OCI-LY1 (cell line): ENCODE data around the gene DGCR2.

ENCODE experiments used
- H2AFZ ChIP-seq: fragments of 200-600 bp; sonication (generic), shearing (Covaris generic); 2 replicates; pipeline ENCODE4 v1.6.0; 2014; ENCODE audit warnings: antibody characterized with exemption, mild to moderate bottlenecking, low read length
- H3F3A ChIP-seq: fragments of 200-600 bp; sonication (generic), shearing (Covaris generic); 2 replicates; pipeline ENCODE4 v1.6.0; 2014; ENCODE audit warnings: mild to moderate bottlenecking, antibody characterized with exemption, low read length, moderate library complexity; ENCODE audit not compliant: insufficient read depth
- H3K27ac ChIP-seq: fragments of 200-600 bp; sonication (generic); 2 replicates; pipeline ENCODE4 v1.5.1; 2014; ENCODE audit warnings: low read length, mixed run types, mild to moderate bottlenecking, low read depth; ENCODE audit not compliant: poor library complexity, severe bottlenecking
- H3K27me3 ChIP-seq: fragments of 200-600 bp; sonication (generic); 2 replicates; pipeline ENCODE4 v1.6.0; 2014; ENCODE audit warnings: antibody characterized with exemption, mild to moderate bottlenecking, low read length, moderate library complexity; ENCODE audit not compliant: insufficient read depth
- H3K36me3 ChIP-seq: fragments of 200-600 bp; sonication (generic); 2 replicates; pipeline ENCODE4 v1.6.1; 2014; ENCODE audit warnings: mild to moderate bottlenecking, antibody characterized with exemption, low read length, moderate library complexity, mixed read lengths; ENCODE audit not compliant: insufficient read depth
- H3K4me1 ChIP-seq: fragments of 200-600 bp; sonication (generic); 2 replicates; pipeline ENCODE4 v1.5.1; 2014; ENCODE audit warnings: mild to moderate bottlenecking, low read length, moderate library complexity; ENCODE audit not compliant: insufficient read depth, severe bottlenecking
- H3K4me2 ChIP-seq: fragments of 200-600 bp; sonication (generic), shearing (Covaris generic); 2 replicates; pipeline ENCODE4 v1.6.1; 2014; ENCODE audit warnings: low read length
- H3K4me3 ChIP-seq: fragments of 200-600 bp; sonication (generic); 2 replicates; pipeline ENCODE4 v1.5.1; 2014; ENCODE audit warnings: low read length, low read depth, mild to moderate bottlenecking, mixed read lengths; ENCODE audit not compliant: poor library complexity, severe bottlenecking
- H3K79me2 ChIP-seq: fragments of 200-600 bp; shearing (Covaris generic); 2 replicates; pipeline ENCODE4 v1.6.1; 2016; ENCODE audit warnings: mixed run types, low read length, mixed read lengths; ENCODE audit not compliant: insufficient read depth
- H3K9ac ChIP-seq: fragments of 200-600 bp; sonication (generic), shearing (Covaris generic); 2 replicates; pipeline ENCODE4 v1.6.1; 2014; ENCODE audit warnings: mild to moderate bottlenecking, low read length, mixed read lengths
- H3K9me2 ChIP-seq: fragments of 200-600 bp; sonication (generic), shearing (Covaris generic); 2 replicates; pipeline ENCODE4 v1.6.1; 2014; ENCODE audit warnings: low read depth, mild to moderate bottlenecking, low read length, mixed read lengths
- H3K9me3 ChIP-seq: fragments of 200-600 bp; shearing (Covaris generic); 2 replicates; pipeline ENCODE4 v1.6.1; 2014; ENCODE audit warnings: low read length, mixed read lengths
- H4K20me1 ChIP-seq: fragments of 200-600 bp; sonication (generic), shearing (Covaris generic); 2 replicates; pipeline ENCODE4 v1.6.0; 2016; ENCODE audit warnings: mild to moderate bottlenecking, low read length; ENCODE audit not compliant: insufficient read depth
- CTCF ChIP-seq: fragments of 200-600 bp; sonication (generic), shearing (Covaris generic); IDR thresholded peaks from 2 replicates; pipeline ENCODE4 v1.5.1; 2017; ENCODE audit warnings: mild to moderate bottlenecking, antibody characterized with exemption, low read length, moderate library complexity, mixed read lengths
- EZH2 ChIP-seq: fragments of 200-600 bp; sonication (generic), shearing (Covaris generic); IDR thresholded peaks from 2 replicates; pipeline ENCODE4 v1.8.0; 2017; ENCODE audit warnings: borderline replicate concordance, mixed run types, mild to moderate bottlenecking, antibody characterized with exemption, low read length, moderate library complexity, mixed read lengths

DGCR2 gene

GRCh38 chr22:19050117-19050516 lies 72.1 kb downstream of the DGCR2 start:
- H3K27ac ChIP-seq: no peak overlapping the region
- H3K36me3 ChIP-seq: peaks cover 82% of the 10 kb centered on the region
- no peak overlapping the region for H3K4me2 ChIP-seq
- H3K9ac ChIP-seq: no peak overlapping the region
- H3K27me3 ChIP-seq: no peaks in the 10 kb centered on the region
- no peaks in the 10 kb centered on the region for H4K20me1 ChIP-seq
- H3K79me2 ChIP-seq: no peaks in the 10 kb centered on the region
- H3K4me3 ChIP-seq: no peak overlapping the region
- no peaks in the 10 kb centered on the region for H3F3A ChIP-seq
- no peaks in the 10 kb centered on the region for H3K9me3 ChIP-seq
- H3K4me1 ChIP-seq: no peaks in the 10 kb centered on the region
- no peaks in the 10 kb centered on the region for H3K9me2 ChIP-seq
- no peak for TF ChIP-seq EZH2
- TF ChIP-seq CTCF: no peak
- no peak overlapping the region for H2AFZ ChIP-seq

GRCh38 chr22:19048531-19048930 lies 73.7 kb downstream of the DGCR2 start:
- Histone ChIP-seq H4K20me1 (no peaks in the 10 kb centered on the region), H2AFZ (no peak overlapping the region), H3K9me3 (no peaks in the 10 kb centered on the region), H3F3A (no peaks in the 10 kb centered on the region), H3K79me2 (no peaks in the 10 kb centered on the region), H3K4me3 (no peak overlapping the region), H3K27me3 (no peaks in the 10 kb centered on the region), H3K36me3 (peaks cover 85% of the 10 kb centered on the region), H3K4me2 (no peak overlapping the region), H3K9me2 (no peaks in the 10 kb centered on the region), H3K9ac (no peak overlapping the region), H3K27ac (no peak overlapping the region), H3K4me1 (no peaks in the 10 kb centered on the region)
- no peak for TF ChIP-seq CTCF
- TF ChIP-seq EZH2: no peak

- Histone ChIP-seq H3K4me1 (no peaks in the 10 kb centered on the region), H3K27me3 (no peaks in the 10 kb centered on the region), H2AFZ (no peak overlapping the region), H3K9me3 (no peaks in the 10 kb centered on the region), H3F3A (no peaks in the 10 kb centered on the region), H3K9me2 (no peaks in the 10 kb centered on the region), H3K4me3 (no peak overlapping the region), H3K36me3 (peaks cover 85% of the 10 kb centered on the region), H3K9ac (no peak overlapping the region), H3K79me2 (no peaks in the 10 kb centered on the region), H3K4me2 (no peak overlapping the region), H3K27ac (no peak overlapping the region), H4K20me1 (no peaks in the 10 kb centered on the region)
- TF ChIP-seq CTCF: no peak
- TF ChIP-seq EZH2: no peak
These were observed 74.2 kb downstream of the DGCR2 start for GRCh38 chr22:19047993-19048392.
